ENCODE results near the gene EYS.

DNA sequence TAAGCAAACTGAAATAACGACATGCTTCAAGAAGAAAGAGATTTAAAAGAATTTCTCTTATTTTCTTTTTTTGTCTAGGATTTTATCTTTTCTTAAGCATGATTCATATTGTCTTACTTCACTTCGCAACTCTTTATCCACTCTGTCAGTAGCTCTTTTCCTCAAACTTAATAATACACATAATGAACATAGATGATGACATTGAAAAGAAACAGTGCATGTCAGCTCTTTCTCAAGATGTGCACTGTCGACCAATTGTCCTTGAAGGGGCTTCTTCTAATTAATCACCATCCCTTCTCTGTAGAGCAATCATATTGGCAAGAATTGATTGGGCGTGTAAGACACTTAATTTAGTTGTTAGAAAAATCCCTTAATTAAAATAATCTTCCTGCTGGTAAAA lies 356.5 kb downstream of the EYS start:
- TF ChIP-seq EZH2 (IDR thresholded peaks at IDR 0.05), result no peak
- TF ChIP-seq POLR2AphosphoS5 (IDR thresholded peaks at IDR 0.05; ENCODE audit: borderline replicate concordance, low read depth, low read length), result no peak
- TF ChIP-seq FOXP2 (optimal IDR thresholded peaks at IDR 0.05; ENCODE audit: control extremely low read depth, extremely low read length, insufficient read depth), result no peak

All from SK-N-MC (cell line).